Esophagus squamous epithelium (tissue), 5 donors: ENCODE results near the gene NACA. TPM values are rescaled to one million over a fixed set of nuclear protein-coding genes. Genes with fewer than 3 reads are reported as not detected.

Experiments used
- DNase-seq: peaks from one replicate; lab custom pipeline; 2025; lab: John Stamatoyannopoulos, UW
- H3K27ac ChIP-seq, 4 donors: fragments of 200-600 bp; sonication (generic); one replicate each; pipeline ENCODE4 v1.5.1; 2016 to 2019; ENCODE audit warnings: mild to moderate bottlenecking in 1 of 4
- H3K27me3 ChIP-seq, 4 donors: fragments of 200-600 bp; sonication (generic); 1 replicate in 3 of 4; 2 replicates in 1 of 4; pipeline versions ENCODE4 v1.5.1 to v1.6.0; 2017 to 2021; ENCODE audit warnings: antibody characterized with exemption in 1 of 4
- H3K36me3 ChIP-seq, 3 donors: fragments of 200-600 bp; sonication (generic); one replicate each; pipeline ENCODE4 v1.5.1; 2016 to 2019
- H3K4me1 ChIP-seq, 3 donors: fragments of 200-600 bp; sonication (generic); one replicate each; pipeline ENCODE4 v1.5.1; 2017 to 2019
- H3K4me3 ChIP-seq, 4 donors: fragments of 200-600 bp; sonication (generic); 1 replicate in 3 of 4; 2 replicates in 1 of 4; pipeline ENCODE4 v1.5.1; 2016 to 2019; ENCODE audit warnings: mild to moderate bottlenecking in 2 of 4, moderate library complexity in 1 of 4
- H3K9me3 ChIP-seq, 3 donors: fragments of 200-600 bp; sonication (generic); one replicate each; pipeline ENCODE4 v1.5.1; 2016 to 2019
- POLR2A ChIP-seq, 4 donors: fragments of 450-650 bp; IDR thresholded peaks; one replicate each; pipeline ENCODE4 v1.6.1; 2017; ENCODE audit warnings: antibody characterized with exemption in 4 of 4, mild to moderate bottlenecking in 4 of 4, moderate library complexity in 3 of 4
- WGBS, 2 donors: methylation state at CpG; one replicate each; pipeline ENCODE4 v1.1.5; 2018; 5-methylcytosine and 5-hydroxymethylcytosine counted together
- intact Hi-C: fragments of 100-400 bp; cut with DNase I; formaldehyde crosslinking; loops from one replicate; pipeline ENCODE4 v1.15.0; 2022
- total RNA-seq, 4 donors: library from RNA; depleted of rRNA; stranded (reverse); fragments of >200 nt; gene quantifications; one replicate each; pipeline ENCODE4 v1.1.0, GENCODE V29; 2016
- TF ChIP-seq, protein P1 (sequence below), 6 experiments: fragments of 450-650 bp in 4 of 6; fragments of 200-600 bp in 2 of 6; sonication (generic) in 2 of 6; IDR thresholded peaks; one replicate each; pipeline ENCODE4 v1.5.1; 2016 to 2019; ENCODE audit warnings: antibody characterized with exemption in 6 of 6, mild to moderate bottlenecking in 4 of 6, moderate library complexity in 4 of 6
- donor health status: DM: yes; HTN: yes; CAD: no.

The NACA gene
- total RNA-seq, 4 donors from 2014 or later, result 1,083 to 1,907 (median 1,546) TPM

DNA sequence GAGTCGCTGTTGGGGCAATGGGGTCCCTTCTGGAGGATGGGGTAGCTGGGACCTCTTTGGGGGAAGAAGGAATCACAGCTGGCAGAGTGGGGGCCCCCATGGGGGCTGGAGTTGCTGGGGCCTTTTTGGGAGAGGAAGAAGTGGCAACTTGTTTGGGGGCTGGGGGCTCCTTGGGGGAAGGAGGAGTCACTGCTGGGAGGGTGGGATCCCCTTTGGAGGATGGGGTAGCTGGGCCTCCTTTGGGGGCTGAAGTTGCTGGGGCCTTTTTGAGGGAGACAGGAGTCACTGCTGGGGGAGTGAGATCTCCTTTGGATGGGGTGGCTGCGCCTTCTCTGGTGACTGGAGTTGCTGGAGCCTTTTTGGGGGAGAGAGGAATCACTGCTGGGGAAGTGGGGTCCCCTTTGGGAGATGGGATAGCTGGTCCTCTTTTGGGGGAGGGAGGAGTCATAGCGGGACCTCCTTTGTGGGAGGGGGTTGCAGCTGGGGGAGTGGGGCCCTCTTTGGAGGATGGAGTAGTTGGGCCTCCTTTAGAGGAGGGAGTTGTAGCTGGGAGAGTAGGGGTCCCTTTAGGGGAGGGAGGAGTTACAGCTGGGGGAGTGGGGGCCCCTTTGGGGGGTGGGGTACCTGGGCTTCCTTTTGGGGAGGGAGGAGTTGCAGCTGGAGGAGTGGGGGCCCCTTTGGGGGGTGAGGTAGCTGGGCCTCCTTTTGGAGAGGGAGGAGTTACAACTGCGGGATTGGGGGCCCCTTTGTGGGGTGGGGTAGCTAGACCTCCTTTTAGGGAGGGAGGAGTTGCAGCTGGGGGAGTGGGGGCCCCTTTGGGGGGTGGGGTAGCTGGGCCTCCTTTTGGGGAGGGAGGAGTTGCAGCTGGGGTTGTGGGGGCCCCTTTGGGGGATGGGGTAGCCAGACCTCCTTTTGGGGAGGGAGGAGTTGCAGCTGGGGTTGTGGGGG lies 7.9 kb downstream of the NACA start:
- intact Hi-C loops, result no loop called here
- no peak overlapping the region for H3K4me3 ChIP-seq
- no peaks in the 10 kb centered on the region for H3K27me3 ChIP-seq
- TF ChIP-seq, protein P1, sequence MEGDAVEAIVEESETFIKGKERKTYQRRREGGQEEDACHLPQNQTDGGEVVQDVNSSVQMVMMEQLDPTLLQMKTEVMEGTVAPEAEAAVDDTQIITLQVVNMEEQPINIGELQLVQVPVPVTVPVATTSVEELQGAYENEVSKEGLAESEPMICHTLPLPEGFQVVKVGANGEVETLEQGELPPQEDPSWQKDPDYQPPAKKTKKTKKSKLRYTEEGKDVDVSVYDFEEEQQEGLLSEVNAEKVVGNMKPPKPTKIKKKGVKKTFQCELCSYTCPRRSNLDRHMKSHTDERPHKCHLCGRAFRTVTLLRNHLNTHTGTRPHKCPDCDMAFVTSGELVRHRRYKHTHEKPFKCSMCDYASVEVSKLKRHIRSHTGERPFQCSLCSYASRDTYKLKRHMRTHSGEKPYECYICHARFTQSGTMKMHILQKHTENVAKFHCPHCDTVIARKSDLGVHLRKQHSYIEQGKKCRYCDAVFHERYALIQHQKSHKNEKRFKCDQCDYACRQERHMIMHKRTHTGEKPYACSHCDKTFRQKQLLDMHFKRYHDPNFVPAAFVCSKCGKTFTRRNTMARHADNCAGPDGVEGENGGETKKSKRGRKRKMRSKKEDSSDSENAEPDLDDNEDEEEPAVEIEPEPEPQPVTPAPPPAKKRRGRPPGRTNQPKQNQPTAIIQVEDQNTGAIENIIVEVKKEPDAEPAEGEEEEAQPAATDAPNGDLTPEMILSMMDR (IDR thresholded peaks at IDR 0.05), result no peak
- no peak for TF ChIP-seq POLR2A (IDR thresholded peaks at IDR 0.05)
- peaks cover 5 to 95% (median 39%) of the 10 kb centered on the region in 3 donors for H3K36me3 ChIP-seq
- DNase-seq, result no peak
- 90 to 100% methylated on average over 1 of the region's 4 CpGs for WGBS, 2 donors
- H3K9me3 ChIP-seq, result no peaks in the 10 kb centered on the region
- H3K27ac ChIP-seq, result peak overlapping the region in 1 of 4 donors; percentile 13
- H3K4me1 ChIP-seq, result peaks cover 36 to 80% (median 63%) of the 10 kb centered on the region in 3 donors

DNA sequence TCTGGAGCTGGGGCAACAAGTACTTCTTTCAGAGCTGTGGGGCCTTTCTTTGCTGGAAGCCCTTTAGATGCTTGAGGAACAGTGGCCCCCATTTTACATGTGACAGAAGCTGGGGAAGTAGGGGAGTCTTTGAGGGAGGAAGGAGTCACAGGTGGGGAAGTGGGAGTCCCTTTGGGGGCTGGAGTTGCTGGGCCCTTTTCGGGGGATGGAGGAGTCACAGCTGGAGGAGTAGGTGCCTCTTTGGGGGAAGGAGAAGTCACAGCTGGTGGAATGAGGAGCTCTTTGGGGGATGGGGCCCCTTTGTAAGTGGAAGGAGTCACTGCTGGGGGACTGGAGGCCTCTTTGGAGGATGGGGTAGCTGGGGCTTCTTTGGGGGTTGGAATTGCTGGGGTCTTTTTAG lies 8.6 kb downstream of the NACA start:
- Histone ChIP-seq H3K4me3 (no peak overlapping the region), H3K36me3 (peaks cover 12 to 100% (median 46%) of the 10 kb centered on the region in 3 donors), H3K9me3 (no peaks in the 10 kb centered on the region), H3K27me3 (no peaks in the 10 kb centered on the region), H3K4me1 (peaks cover 30 to 73% (median 55%) of the 10 kb centered on the region in 3 donors), H3K27ac (no peak overlapping the region)
- TF ChIP-seq, protein P1 (IDR thresholded peaks at IDR 0.05), result no peak
- no peak for TF ChIP-seq POLR2A (IDR thresholded peaks at IDR 0.05)
- intact Hi-C loops, result no loop called here
- 29 to 57% methylated on average over 1 of the region's 1 CpG for WGBS, 2 donors
- DNase-seq, result no peak

DNA sequence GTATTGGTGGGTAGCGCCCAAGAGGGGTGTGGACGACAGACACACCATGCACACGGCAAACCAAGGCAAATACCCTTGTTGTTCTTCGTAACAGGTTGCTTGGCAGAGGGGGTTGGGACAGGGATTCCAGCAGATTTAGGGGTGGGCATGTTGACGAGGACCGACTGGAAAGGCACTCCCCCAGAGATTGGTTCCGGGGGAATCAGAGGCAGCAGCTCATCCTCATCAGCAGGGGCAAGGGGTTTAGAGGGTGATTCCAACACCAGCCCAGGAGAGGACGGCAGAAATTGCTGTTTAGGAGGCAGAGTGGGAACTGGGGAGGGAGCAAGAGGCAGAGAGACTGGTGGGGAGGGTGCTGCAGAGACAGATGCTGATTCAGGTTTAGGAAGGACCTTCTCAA lies 9.3 kb downstream of the NACA start:
- Histone ChIP-seq H3K27me3 (no peaks in the 10 kb centered on the region), H3K27ac (peak overlapping the region in 1 of 4 donors; percentile 5), H3K4me1 (peaks cover 23 to 66% (median 49%) of the 10 kb centered on the region in 3 donors), H3K9me3 (no peaks in the 10 kb centered on the region), H3K4me3 (no peak overlapping the region), H3K36me3 (peaks cover 15 to 100% (median 49%) of the 10 kb centered on the region in 3 donors)
- no peak for DNase-seq
- intact Hi-C loops, result no loop called here
- 74 to 75% methylated on average over 8 of the region's 8 CpGs for WGBS, 2 donors
- TF ChIP-seq, protein P1 (IDR thresholded peaks at IDR 0.05), result no peak
- TF ChIP-seq POLR2A (IDR thresholded peaks at IDR 0.05), result no peak

DNA sequence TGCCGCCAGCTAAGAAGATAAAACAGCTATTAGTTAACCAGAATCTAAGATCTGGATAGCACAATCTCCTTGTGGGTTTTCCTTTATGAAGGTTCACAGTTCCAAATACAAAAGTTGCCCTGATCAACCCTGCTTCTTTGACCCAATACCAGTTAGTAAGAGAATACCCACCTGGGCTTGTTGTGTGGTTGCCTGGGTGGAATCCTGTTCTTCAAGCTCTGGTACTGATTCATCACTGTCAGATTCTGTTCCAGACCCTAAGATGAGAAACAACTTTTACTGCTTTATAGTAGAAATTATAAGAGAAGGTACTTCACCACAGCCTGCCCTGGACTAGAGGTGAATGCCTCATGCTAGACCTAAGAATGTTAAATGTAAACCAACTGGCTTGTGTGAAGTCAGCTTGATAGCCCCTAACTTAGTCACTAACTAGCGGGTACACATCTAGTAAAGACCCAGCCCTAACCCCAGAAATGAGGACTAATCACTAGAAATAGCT lies 10.6 kb downstream of the NACA start:
- Histone ChIP-seq H3K4me3 (no peak overlapping the region), H3K4me1 (peaks cover 13 to 53% (median 35%) of the 10 kb centered on the region in 3 donors), H3K27me3 (no peaks in the 10 kb centered on the region), H3K27ac (peak overlapping the region in 1 of 4 donors; percentile 17), H3K9me3 (no peaks in the 10 kb centered on the region), H3K36me3 (peaks cover 15 to 89% (median 40%) of the 10 kb centered on the region in 3 donors)
- intact Hi-C loops, result no loop called here
- no peak for DNase-seq
- WGBS, 2 donors, result 89 to 95% methylated on average over 1 to 2 of the region's 2 CpGs
- TF ChIP-seq, protein P1 (IDR thresholded peaks at IDR 0.05), result no peak
- TF ChIP-seq POLR2A (IDR thresholded peaks at IDR 0.05), result no peak

GRCh38 chr12:56713345-56713744 lies 11.8 kb downstream of the NACA start:
- no peak for DNase-seq
- Histone ChIP-seq H3K27me3 (no peaks in the 10 kb centered on the region), H3K4me3 (no peak overlapping the region), H3K4me1 (peaks cover 13 to 42% (median 25%) of the 10 kb centered on the region in 3 donors), H3K27ac (no peak overlapping the region), H3K36me3 (peaks cover 15 to 77% (median 32%) of the 10 kb centered on the region in 3 donors), H3K9me3 (no peaks in the 10 kb centered on the region)
- intact Hi-C loops, result no loop called here
- WGBS, 2 donors, result 70 to 81% methylated on average over 3 of the region's 3 CpGs
- TF ChIP-seq, protein P1 (IDR thresholded peaks at IDR 0.05), result no peak
- no peak for TF ChIP-seq POLR2A (IDR thresholded peaks at IDR 0.05)
